CMK (cell line): ENCODE results near the gene WHRN.

ENCODE experiments used
- DNase-seq: peaks from one replicate; pipeline ENCODE4 v3.0.0-alpha.2; 2010; ENCODE audit warnings: low read depth

Gene WHRN

DNA sequence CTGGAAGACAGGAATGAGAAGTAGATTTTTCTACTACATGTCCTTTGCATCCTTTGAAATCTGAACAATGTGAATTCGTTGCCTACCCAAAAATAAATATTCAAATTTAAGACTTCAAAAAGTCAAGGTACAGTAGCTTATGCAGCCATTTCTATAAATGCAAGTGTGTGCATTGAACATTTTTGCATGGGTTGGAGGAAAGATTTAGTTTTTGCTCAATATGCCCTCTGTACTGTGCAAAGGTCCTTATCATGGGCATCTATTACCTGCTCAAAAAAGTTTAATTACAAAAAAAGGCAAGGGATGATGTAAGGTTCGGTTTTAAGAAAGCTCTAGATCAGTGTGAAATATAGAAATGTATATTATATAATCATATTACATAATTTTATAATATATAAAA, 140.1 kb downstream of the WHRN start:
- no peak for DNase-seq

DNA sequence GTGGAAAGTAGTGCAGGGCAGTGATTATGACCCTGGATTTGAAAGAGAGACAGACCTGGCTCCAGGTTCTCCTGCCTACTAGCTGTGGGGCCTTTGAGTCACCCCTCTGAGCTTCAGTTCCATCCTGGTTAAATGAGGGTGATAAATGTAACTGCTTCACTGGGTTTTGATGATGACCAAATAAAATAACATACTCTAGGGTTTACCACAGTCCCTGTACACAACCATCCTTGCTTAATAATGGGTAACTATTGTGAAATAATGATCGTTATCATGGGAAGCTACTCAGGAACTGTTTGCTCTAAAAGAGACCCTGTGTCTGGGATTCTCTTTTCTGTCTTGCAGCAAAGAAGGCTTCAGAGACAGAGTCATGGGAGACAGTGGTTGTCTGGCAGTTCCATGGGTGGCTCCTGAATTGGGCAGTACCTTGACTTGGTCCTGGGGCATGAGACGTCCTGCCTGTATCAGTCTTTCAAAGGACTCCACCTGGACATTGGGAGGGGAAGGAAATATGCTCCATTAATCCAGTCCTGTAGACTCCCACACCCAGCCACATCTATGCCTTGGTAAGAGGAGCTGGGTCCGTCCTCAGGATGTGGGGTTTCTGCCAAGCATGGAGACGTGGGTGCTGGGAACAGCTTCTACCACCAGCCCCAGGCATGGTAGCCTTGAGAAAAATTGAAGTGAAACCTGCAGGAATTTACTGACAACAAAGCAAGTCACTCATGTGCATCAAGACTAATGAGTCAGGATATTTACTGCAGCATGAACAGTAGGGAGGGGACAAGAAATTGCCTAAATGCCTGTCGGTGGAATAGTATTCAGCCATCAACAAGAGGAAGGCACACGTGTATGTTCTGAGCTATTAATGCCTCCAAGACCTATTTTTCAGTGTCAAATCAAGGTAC, 140.9 kb downstream of the WHRN start:
- no peak for DNase-seq

DNA sequence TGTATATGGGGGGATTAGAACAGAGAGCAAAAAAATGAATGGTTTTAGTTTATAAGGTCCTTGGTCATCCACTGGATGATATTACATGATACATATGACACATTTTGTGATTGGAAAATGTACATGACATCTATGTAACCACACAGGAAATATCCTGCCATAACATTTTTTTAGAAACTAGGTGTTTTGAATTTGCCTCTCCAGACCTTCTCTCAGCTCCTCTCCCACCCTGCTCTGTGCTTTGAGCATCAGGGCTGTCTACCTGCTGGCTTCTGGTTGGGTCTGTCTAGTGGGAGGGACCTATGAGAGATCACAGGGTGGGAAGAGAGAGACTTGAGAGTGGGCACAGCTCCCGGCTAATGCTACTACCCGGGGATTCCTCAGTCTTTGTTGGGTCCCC, 141.8 kb downstream of the WHRN start:
- no peak for DNase-seq

DNA sequence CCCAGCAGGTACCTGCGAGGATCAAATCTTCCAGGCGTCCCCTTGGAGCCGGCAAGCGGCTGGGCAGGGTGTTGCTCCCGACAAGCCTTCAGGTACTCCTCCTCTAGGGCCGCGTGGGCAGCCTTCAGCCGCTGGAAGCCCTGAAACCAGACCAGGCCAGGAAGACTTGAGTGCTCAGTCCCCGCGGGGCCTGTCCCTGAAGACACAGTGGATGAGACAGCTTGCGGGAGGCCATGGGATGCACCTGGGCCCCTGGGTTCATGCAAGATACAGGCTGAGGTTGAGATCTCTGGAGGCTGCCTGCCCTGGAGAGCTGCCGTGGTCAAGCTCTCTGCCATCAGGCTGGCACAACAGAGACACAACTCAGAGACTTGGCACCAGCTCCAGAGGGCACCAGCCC, 142.9 kb downstream of the WHRN start:
- no peak for DNase-seq

DNA sequence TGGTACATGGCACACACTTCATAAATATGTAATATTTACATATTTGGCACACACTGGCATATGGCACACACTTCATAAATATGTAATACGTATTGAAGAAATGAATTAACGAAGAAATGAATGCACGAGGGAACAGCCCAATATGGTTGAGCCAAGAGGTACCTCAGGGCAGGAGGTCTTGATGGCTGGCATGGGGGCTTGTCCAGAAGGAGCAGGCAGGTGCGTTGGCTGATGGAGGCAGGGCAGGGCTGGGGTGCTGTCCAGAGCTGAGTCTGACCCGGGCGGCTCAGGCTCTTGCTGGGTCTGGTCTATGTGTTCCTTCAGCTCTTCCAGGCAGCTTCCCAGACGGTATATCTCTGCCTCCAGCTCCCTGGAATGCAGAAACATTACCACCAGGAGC, 143.7 kb downstream of the WHRN start:
- DNase-seq: no peak

DNA sequence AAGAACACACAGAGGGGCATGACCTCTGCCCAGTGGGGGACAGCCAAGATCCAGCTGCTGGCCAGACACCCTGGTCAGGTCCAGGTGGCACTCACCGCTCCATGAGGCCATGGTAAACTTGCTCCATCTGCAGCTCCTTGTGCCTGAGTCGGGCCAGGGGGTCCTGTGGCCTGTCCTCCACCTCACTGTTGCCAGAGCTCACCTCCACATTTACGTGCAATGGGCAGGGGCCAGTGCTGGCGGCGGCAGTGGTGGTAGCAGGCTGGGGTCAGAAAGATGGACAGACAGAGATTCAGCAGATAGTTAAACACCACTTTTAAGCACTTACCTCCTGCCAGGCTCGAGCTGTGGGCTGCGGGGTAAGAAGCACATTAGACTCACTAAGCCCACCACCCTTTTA, 145.5 kb downstream of the WHRN start:
- DNase-seq: no peak

DNA sequence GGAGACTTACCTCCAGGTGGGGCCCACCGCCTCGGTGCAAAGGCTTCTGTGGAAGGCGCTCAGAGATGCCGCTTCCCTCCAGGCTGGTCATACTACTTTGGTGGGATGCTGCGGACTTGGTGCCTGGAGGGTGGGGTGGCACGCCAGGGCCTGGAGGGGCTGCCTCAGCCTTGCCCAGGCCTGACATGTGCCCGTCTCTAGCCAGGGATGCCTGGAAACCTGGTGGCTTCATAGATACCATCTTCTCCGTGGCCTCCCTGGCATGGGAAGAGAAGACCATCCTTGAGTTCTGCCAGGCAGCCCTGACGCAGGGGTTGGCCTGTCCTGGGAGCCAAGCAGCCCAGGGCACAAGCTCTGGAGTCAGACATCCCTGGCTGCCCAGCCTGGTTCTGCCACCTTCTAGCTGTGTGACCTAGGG, 147.4 kb downstream of the WHRN start:
- DNase-seq: no peak

DNA sequence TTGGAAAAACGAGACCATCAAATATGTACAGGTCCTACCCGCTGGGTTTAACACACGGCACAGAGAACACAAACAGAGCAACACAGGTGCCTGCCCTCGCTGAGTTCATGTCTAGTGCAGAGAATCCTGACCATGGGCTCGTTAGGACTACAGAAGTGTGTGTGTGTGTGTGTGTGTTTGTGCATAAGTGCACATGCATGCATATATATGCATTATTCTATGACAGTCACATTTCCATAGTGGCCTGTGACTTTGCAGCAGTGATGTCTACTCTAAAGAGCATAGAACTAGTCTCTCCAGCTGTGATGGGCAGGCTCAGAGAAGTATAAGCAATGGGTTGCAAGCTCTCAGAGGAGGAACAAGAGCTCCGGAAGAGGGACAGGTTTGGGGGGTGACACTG, 147.9 kb downstream of the WHRN start:
- DNase-seq: no peak

DNA sequence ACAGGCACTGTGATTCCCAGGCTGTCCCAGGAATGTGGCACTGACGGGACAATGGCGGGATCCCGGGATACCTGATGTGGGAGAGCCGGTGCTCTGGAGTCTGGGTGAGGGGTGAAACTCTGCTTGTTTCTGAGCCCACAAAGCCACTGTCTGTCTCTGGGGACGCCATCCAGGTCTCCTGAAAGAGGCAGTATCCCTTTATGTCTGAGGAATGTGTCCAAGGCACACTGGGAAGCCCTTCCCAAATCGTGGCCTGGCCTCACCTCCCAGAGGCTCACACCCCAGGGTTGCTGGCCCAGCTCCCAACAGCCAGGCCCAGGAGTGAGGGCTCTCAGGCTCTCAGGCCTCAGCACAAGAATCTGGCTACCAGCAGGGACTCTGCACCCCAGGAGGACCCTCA, 148.5 kb downstream of the WHRN start:
- no peak for DNase-seq

DNA sequence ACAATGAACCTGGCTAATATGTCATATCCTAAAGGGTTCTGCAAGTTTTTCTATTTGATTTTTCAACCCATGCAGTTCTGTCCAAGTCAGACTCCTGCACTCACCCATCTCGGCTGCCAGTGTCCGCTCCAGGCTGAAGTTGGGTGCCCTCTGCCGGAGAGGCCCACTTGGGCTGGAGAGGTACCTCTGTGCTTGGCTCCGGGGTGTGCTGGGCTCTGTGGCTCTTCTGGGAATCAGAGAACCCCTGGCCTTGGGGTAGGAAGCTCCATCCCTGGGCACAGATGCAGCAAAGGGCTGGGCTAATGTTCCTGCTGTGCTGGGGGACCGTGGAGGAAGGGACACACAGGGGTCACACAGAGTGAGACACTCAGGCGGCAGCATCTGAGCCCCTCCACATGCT, 149.5 kb downstream of the WHRN start:
- DNase-seq: no peak
